Brain microvascular endothelial cell (primary cell): Measurements from ENCODE around the gene CACFD1.

Source experiments
- DNase-seq: peaks from one replicate; pipeline ENCODE4 v3.0.0-alpha.2; 2020
- H3K27ac ChIP-seq: fragments of 250-450 bp; sonication (Bioruptor Pico); 2 replicates; pipeline ENCODE4 v1.5.1; 2020; ENCODE audit warnings: mild to moderate bottlenecking, moderate library complexity
- H3K27me3 ChIP-seq: fragments of 250-450 bp; sonication (Bioruptor Pico); replicated peaks from 2 replicates; pipeline ENCODE4 v1.5.1; 2020; ENCODE audit warnings: mild to moderate bottlenecking
- H3K36me3 ChIP-seq: fragments of 250-450 bp; sonication (Bioruptor Pico); replicated peaks from 2 replicates; pipeline ENCODE4 v1.5.1; 2020; ENCODE audit warnings: mild to moderate bottlenecking
- H3K4me3 ChIP-seq: 2 replicates; pipeline ENCODE4 v1.5.1; 2011; ENCODE audit warnings: low read depth, mild to moderate bottlenecking, control low read depth, low read length, moderate library complexity
- in situ Hi-C: cut with HindIII; loops from 2 replicates; pipeline ENCODE4 v1.10.0; 2017; ENCODE audit warnings: low sequenced_read_pairs, low pct_ligation_motif_present
- TF ChIP-seq, protein P1 (sequence below): IDR thresholded peaks from 2 replicates; pipeline ENCODE4 v1.5.1; 2011; ENCODE audit warnings: low read depth, mild to moderate bottlenecking, moderate library complexity, low read length, control low read depth, inconsistent platforms; ENCODE audit errors: missing control alignments

The CACFD1 gene

DNA sequence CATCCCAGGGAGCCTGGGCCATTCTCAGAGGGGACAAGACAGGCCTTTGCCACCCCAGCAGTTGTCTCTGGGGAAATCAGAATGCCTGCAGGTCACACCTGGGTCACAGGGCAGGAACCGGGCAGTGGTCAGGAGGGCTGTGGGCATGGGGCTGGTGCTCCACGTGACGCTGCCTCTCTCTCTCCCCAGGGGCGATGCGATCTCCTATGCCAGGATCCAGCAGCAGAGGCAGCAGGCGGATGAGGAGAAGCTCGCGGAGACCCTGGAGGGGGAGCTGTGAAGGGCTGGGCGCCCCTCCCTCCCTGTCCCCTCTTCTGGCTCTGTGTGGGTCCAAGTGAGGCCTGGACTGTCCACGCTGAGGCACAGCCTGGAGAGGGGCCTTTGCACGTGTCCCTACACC, 8.6 kb downstream of the CACFD1 start:
- no peaks in the 10 kb centered on the region for H3K27me3 ChIP-seq
- in situ Hi-C loops, result no loop called here
- no peak overlapping the region for H3K27ac ChIP-seq
- H3K4me3 ChIP-seq, result no peak overlapping the region
- H3K36me3 ChIP-seq, result peaks cover 21% of the 10 kb centered on the region
- DNase-seq, result no peak
- TF ChIP-seq, protein P1, sequence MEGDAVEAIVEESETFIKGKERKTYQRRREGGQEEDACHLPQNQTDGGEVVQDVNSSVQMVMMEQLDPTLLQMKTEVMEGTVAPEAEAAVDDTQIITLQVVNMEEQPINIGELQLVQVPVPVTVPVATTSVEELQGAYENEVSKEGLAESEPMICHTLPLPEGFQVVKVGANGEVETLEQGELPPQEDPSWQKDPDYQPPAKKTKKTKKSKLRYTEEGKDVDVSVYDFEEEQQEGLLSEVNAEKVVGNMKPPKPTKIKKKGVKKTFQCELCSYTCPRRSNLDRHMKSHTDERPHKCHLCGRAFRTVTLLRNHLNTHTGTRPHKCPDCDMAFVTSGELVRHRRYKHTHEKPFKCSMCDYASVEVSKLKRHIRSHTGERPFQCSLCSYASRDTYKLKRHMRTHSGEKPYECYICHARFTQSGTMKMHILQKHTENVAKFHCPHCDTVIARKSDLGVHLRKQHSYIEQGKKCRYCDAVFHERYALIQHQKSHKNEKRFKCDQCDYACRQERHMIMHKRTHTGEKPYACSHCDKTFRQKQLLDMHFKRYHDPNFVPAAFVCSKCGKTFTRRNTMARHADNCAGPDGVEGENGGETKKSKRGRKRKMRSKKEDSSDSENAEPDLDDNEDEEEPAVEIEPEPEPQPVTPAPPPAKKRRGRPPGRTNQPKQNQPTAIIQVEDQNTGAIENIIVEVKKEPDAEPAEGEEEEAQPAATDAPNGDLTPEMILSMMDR, result no peak

DNA sequence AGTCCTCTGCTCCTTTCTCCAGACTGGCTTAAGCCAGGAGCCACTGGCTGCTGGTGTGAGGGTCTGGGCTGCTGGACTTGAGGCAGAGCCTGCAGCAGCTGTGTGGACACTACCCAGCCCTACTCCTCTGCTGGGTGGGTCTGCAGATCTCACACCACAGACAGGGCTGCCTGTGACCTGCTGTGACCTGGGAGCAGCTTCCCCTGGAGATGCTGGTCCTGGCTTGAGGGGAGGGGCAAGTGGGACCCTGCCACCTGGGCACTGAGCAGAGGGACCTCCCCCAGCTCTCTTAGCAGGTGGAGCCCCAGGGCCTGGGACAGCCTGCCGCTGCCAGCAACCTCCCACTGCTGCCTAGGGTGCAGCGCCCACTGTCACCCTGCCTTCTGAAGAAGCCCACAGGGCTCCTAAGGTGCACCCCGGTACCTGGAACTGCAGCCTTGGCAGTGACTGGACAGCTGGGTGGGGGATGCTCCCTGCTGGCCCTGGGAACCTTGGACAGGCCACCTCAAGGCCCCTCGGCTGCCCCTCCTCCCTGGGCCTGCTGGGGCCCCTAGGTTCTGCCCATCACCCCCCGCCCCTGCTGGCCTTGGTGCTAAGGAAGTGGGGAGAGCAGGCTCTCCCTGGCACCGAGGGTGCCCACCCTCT, 9.1 kb downstream of the CACFD1 start:
- no peak overlapping the region for H3K4me3 ChIP-seq

DNA sequence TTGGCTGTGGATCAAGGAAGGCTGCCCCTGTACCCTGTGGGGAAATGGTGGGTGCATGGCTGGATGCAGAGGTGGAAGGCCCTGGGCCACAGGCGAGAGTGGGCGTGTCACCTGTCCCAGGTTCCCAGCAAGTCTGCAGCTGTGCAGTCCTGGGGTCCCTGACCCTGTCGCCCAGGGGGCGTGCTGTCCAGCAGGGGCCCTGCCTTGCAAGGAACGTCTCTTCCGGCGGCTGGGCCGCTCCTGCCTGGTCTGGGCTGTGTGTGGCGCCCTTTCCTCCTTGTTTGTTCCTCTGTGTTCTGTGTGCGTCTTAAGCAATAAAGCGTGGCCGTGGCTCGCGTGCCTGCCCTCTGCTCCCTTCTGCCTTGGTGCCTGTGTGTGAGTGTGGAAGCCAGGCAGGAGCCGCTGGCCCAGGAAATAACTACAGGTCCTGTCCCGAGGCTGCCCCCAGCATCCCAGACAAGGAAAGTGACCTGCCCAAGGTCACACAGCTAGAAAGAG, 10.7 kb downstream of the CACFD1 start:
- TF ChIP-seq, protein P1, result no peak
- peaks cover 42% of the 10 kb centered on the region for H3K36me3 ChIP-seq
- no peak overlapping the region for H3K4me3 ChIP-seq
- no peaks in the 10 kb centered on the region for H3K27me3 ChIP-seq
- in situ Hi-C loops, result no loop called here
- H3K27ac ChIP-seq, result no peak overlapping the region
- no peak for DNase-seq

More for the DNA sequence above, 9.1 kb downstream of the CACFD1 start:
- no peak for DNase-seq
- H3K27ac ChIP-seq, result no peak overlapping the region
- H3K36me3 ChIP-seq, result peaks cover 26% of the 10 kb centered on the region
- TF ChIP-seq, protein P1, result no peak
- no peaks in the 10 kb centered on the region for H3K27me3 ChIP-seq
- in situ Hi-C loops, result no loop called here

DNA sequence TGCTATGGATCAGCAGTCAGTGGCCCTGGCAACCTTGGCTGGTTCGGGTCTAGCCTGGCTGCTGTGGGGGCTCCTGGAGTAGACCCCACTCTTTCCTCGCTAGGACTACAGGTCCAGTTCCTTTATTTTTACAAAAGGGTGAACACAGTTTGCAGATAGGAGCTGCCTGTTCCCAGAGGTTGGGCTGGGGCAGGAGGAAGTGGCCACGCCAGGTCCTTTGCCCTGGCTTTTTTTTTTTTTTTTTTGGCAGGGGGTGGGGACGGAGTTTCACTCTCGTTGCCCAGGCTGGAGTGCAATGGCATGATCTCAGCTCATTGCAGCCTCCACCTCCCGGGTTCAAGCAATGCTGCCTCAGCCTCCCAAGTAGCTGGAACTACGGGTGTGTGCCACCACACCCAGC, 11.2 kb downstream of the CACFD1 start:
- TF ChIP-seq, protein P1, result no peak
- in situ Hi-C loops, result no loop called here
- H3K36me3 ChIP-seq, result peaks cover 47% of the 10 kb centered on the region

DNA sequence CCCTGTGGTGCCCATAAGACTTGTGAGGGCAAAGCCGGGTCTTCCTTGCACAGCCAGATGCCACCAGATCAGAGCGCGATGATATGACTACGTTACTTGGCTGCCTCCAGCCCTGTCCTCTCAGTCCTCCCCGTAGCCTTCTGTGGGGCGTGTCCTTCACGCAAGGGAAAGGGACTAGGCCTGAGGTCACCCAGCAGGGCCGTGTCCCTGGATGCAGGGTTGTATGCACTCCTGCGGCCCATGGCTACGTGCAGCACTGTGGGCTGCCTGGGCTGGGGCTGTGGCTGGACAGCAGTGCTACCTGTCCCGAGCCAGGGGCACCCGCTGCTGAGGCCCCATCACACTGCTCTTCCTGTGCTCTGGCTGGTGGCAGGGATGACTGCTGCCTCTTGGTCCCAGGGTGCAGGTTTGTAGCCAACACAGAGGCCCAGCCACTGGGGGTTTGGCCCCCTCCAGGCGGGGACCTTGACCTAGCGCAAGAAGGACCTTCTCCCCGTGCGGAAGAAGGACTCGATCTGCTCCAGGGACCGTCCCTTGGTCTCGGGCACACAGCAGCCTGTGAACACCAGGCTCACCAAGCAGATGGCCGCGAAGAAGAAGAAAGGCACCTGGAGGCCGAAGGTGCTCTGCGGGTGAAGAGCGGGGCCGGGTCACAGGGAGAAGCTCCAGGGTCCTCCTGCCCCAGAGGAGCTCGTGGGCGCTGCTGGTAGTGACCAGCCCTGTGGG, 11.9 kb downstream of the CACFD1 start:
- DNase-seq, result no peak
- TF ChIP-seq, protein P1, result no peak
- Histone ChIP-seq H3K27me3 (no peaks in the 10 kb centered on the region), H3K36me3 (peaks cover 54% of the 10 kb centered on the region), H3K4me3 (no peak overlapping the region), H3K27ac (no peak overlapping the region)
- in situ Hi-C loops, result no loop called here

More for the DNA sequence above, 11.2 kb downstream of the CACFD1 start:
- DNase-seq, result no peak
- no peaks in the 10 kb centered on the region for H3K27me3 ChIP-seq
- no peak overlapping the region for H3K27ac ChIP-seq
- H3K4me3 ChIP-seq, result no peak overlapping the region
